SK-N-SH (cell line): ENCODE measurements around the gene RAB3D. TPM values are rescaled to one million over a fixed set of nuclear protein-coding genes. Genes with fewer than 3 reads are reported as not detected.

Experiments
- CTCF ChIA-PET: fragments of 300-600, 350-600 bp; formaldehyde crosslinking; extraction: SDS; loops from one replicate; lab custom pipeline; 2021; lab: Yijun Ruan, JAX
- POLR2A ChIA-PET: fragments of 350-600 bp; sonication (Branson Sonifier 250); formaldehyde crosslinking; extraction: SDS; loops from one replicate; lab custom pipeline; 2020; ENCODE audit warnings: antibody characterized with exemption, inconsistent platforms; lab: Yijun Ruan, JAX
- DNase-seq: peaks from one replicate; pipeline ENCODE4 v3.0.0; 2012
- H2AFZ ChIP-seq: fragments of 200-600 bp; sonication (generic); 2 replicates; pipeline ENCODE4 v1.8.1; 2016; ENCODE audit warnings: antibody characterized with exemption, mild to moderate bottlenecking, low read depth
- H3F3A ChIP-seq: fragments of 200-600 bp; sonication (generic); replicated peaks from 2 replicates; pipeline ENCODE3; 2016; ENCODE audit warnings: antibody characterized with exemption, mild to moderate bottlenecking; ENCODE audit not compliant: insufficient read depth
- H3K27ac ChIP-seq, 2 experiments: fragments of 200-500 bp in 1 of 2; fragments of 200-600 bp in 1 of 2; sonication (Bioruptor generic) in 1 of 2; sonication (generic), shearing (Covaris generic) in 1 of 2; 2 replicates each; pipeline versions ENCODE4 v1.5.1 to v1.6.1; 2014 to 2016; ENCODE audit warnings: low read depth in 2 of 2, inconsistent platforms in 1 of 2, low read length in 1 of 2, mild to moderate bottlenecking in 1 of 2, mixed read lengths in 1 of 2
- H3K27me3 ChIP-seq: fragments of 200-600 bp; sonication (generic), shearing (Covaris generic); 2 replicates; pipeline ENCODE4 v1.6.1; 2016; ENCODE audit warnings: mixed run types; ENCODE audit not compliant: insufficient read depth
- H3K36me3 ChIP-seq, 2 experiments: fragments of 200-500 bp in 1 of 2; fragments of 200-600 bp in 1 of 2; sonication (Bioruptor generic) in 1 of 2; sonication (generic) in 1 of 2; replicated peaks in 1 of 2; 2 replicates each; pipeline versions ENCODE3 to v1.5.1; 2014 to 2016; ENCODE audit warnings: low read length in 1 of 2, mild to moderate bottlenecking in 1 of 2; ENCODE audit not compliant: insufficient read depth in 2 of 2, control insufficient read depth in 1 of 2
- H3K4me1 ChIP-seq, 2 experiments: fragments of 200-500 bp in 1 of 2; fragments of 200-600 bp in 1 of 2; sonication (Bioruptor generic) in 1 of 2; sonication (generic), shearing (Covaris generic) in 1 of 2; 2 replicates each; pipeline versions ENCODE4 v1.5.1 to v1.6.1; 2014 to 2016; ENCODE audit warnings: low read depth in 1 of 2, low read length in 1 of 2, mixed run types in 1 of 2; ENCODE audit not compliant: insufficient read depth in 2 of 2, control insufficient read depth in 1 of 2
- H3K4me2 ChIP-seq: fragments of 200-600 bp; sonication (generic), shearing (Covaris generic); 2 replicates; pipeline ENCODE4 v1.6.1; 2017; ENCODE audit warnings: mixed run types
- H3K4me3 ChIP-seq, 2 experiments: fragments of 200-500 bp in 1 of 2; fragments of 200-600 bp in 1 of 2; sonication (Bioruptor generic) in 1 of 2; sonication (generic), shearing (Covaris generic) in 1 of 2; 2 replicates each; pipeline versions ENCODE4 v1.5.1 to v1.8.1; 2014 to 2016; ENCODE audit warnings: low read depth in 2 of 2, inconsistent platforms in 1 of 2, low read length in 1 of 2, mild to moderate bottlenecking in 1 of 2, mixed read lengths in 1 of 2, moderate library complexity in 1 of 2
- H3K79me2 ChIP-seq: fragments of 200-600 bp; sonication (generic); 2 replicates; pipeline ENCODE4 v1.8.1; 2017; ENCODE audit warnings: mild to moderate bottlenecking; ENCODE audit not compliant: insufficient read depth
- H3K9ac ChIP-seq: fragments of 200-600 bp; sonication (generic); 2 replicates; pipeline ENCODE4 v1.6.1; 2017; ENCODE audit warnings: mixed run types
- H3K9me2 ChIP-seq: fragments of 200-600 bp; sonication (generic); 2 replicates; pipeline ENCODE4 v1.6.1; 2017; ENCODE audit warnings: mixed run types
- H3K9me3 ChIP-seq: fragments of 200-600 bp; sonication (generic); 2 replicates; pipeline ENCODE4 v1.6.1; 2017; ENCODE audit warnings: mixed run types, mild to moderate bottlenecking, moderate library complexity
- H4K20me1 ChIP-seq: fragments of 200-600 bp; sonication (generic); 2 replicates; pipeline ENCODE4 v1.6.1; 2017; ENCODE audit warnings: mild to moderate bottlenecking, mixed run types; ENCODE audit not compliant: insufficient read depth
- ELF1 ChIP-seq: IDR thresholded peaks from 2 replicates; pipeline ENCODE4 v1.4.0; 2012
- EZH2phosphoT487 ChIP-seq: fragments of 200-600 bp; sonication (generic); IDR thresholded peaks from 2 replicates; pipeline ENCODE4 v1.6.1; 2017; ENCODE audit warnings: low read depth, mixed run types, mild to moderate bottlenecking, antibody characterized with exemption, moderate library complexity, borderline replicate concordance
- FOSL2 ChIP-seq: IDR thresholded peaks from 2 replicates; pipeline ENCODE4 v1.4.0; 2012; ENCODE audit warnings: low read depth, mild to moderate bottlenecking, moderate library complexity, borderline replicate concordance
- FOXJ3 ChIP-seq: sonication (generic); formaldehyde crosslinking; IDR thresholded peaks from 2 replicates; pipeline ENCODE4 v1.5.1; 2020; ENCODE audit warnings: mild to moderate bottlenecking, missing genetic modification reagents
- GABPA ChIP-seq: IDR thresholded peaks from 2 replicates; pipeline ENCODE4 v1.4.0; 2012; ENCODE audit warnings: low read depth, mild to moderate bottlenecking
- MEF2A ChIP-seq: IDR thresholded peaks from 2 replicates; pipeline ENCODE4 v1.4.0; 2012; ENCODE audit warnings: low read depth, borderline replicate concordance
- MXI1 ChIP-seq: IDR thresholded peaks from 2 replicates; pipeline ENCODE4 v1.6.1; 2012; ENCODE audit warnings: mild to moderate bottlenecking, low read depth, low read length, improper control_type of control experiment
- NRF1 ChIP-seq: IDR thresholded peaks from 2 replicates; pipeline ENCODE4 v1.6.1; 2012; ENCODE audit warnings: low read depth, mild to moderate bottlenecking, low read length
- POLR2AphosphoS5 ChIP-seq: IDR thresholded peaks from 2 replicates; pipeline ENCODE4 v1.6.1; 2012; ENCODE audit warnings: low read depth, low read length
- RCOR1 ChIP-seq: fragments of 150-350 bp; IDR thresholded peaks from 2 replicates; pipeline ENCODE4 v1.6.1; 2017; ENCODE audit warnings: antibody characterized with exemption, low read length
- REST ChIP-seq: IDR thresholded peaks from 2 replicates; pipeline ENCODE4 v1.6.1; 2012; ENCODE audit warnings: mild to moderate bottlenecking, low read depth, low read length, moderate library complexity
- RXRA ChIP-seq: IDR thresholded peaks from 2 replicates; pipeline ENCODE4 v1.4.0; 2012; ENCODE audit warnings: low read depth, mild to moderate bottlenecking, borderline replicate concordance
- SMC3 ChIP-seq: IDR thresholded peaks from 2 replicates; pipeline ENCODE4 v1.6.1; 2012; ENCODE audit warnings: low read depth, low read length, improper control_type of control experiment
- TCF12 ChIP-seq: IDR thresholded peaks from 2 replicates; pipeline ENCODE4 v1.4.0; 2012
- YY1 ChIP-seq: IDR thresholded peaks from 2 replicates; pipeline ENCODE4 v1.4.0; 2012; ENCODE audit warnings: low read depth, mild to moderate bottlenecking
- ZBTB33 ChIP-seq: IDR thresholded peaks from 2 replicates; pipeline ENCODE4 v1.4.0; 2012; ENCODE audit warnings: low read depth, borderline replicate concordance
- WGBS: methylation state at CpG from one replicate; pipeline ENCODE4 v1.1.6; 2017; ENCODE audit warnings: low lambda C conversion rate; 5-methylcytosine and 5-hydroxymethylcytosine counted together
- polyA plus RNA-seq, 3 experiments: library from polyadenylated mRNA; depleted of rRNA; stranded (reverse); fragments of >200 nt; gene quantifications; 2 replicates each; pipeline ENCODE4 v1.2.3, GENCODE V29; 2012
- TF ChIP-seq, protein P1 (sequence below): fragments of 200-600 bp; sonication (generic); IDR thresholded peaks from 2 replicates; pipeline ENCODE4 v1.6.1; 2017; ENCODE audit warnings: antibody characterized with exemption, mild to moderate bottlenecking, moderate library complexity

RAB3D gene
- polyA plus RNA-seq, 1 of the 3 experiments (the other 2 are of a cell fraction): 27.0 TPM

GRCh38 chr19:11295180-11295579 is 44.3 kb downstream of the RAB3D start:
- Histone ChIP-seq H3K36me3 (no peaks in the 10 kb centered on the region), H3K27ac (no peak overlapping the region), H3K4me1 (peaks cover 0 to 3% of the 10 kb centered on the region in 2 experiments; a peak in 1 of 4 replicates), H2AFZ (no peak overlapping the region), H3K9me3 (no peaks in the 10 kb centered on the region), H4K20me1 (no peaks in the 10 kb centered on the region), H3K9me2 (no peaks in the 10 kb centered on the region), H3K9ac (no peak overlapping the region), H3K4me2 (no peak overlapping the region), H3F3A (peaks cover 4% of the 10 kb centered on the region), H3K79me2 (no peaks in the 10 kb centered on the region), H3K27me3 (no peaks in the 10 kb centered on the region), H3K4me3 (no peak overlapping the region)
- CTCF ChIA-PET: interaction anchor here (0.8 to 5.1 kb wide), 10 partner anchors 8 to 186 kb away, joined by 3 to 66 read pairs (median 6); partner anchors contain the start of genes CCDC159, ELAVL3, RGL3 and SWSAP1
- POLR2A ChIA-PET: interaction anchor here (1.0 kb wide), 1 partner anchor 185 kb away, joined by 3 read pairs; the partner anchor contains the start of gene ELAVL3
- TF ChIP-seq ZBTB33 (no peak), ELF1 (no peak), YY1 (no peak), FOSL2 (no peak), FOXJ3 (CRISPR knock-in tag) (no peak), MEF2A (no peak)
- 86% methylated on average over 4 of the region's 4 CpGs for WGBS
- DNase-seq: no peak

GRCh38 chr19:11293433-11294389 is 45.7 kb downstream of the RAB3D start:
- peak; percentile 96 for DNase-seq
- ChIA-PET POLR2A (interaction anchor here (0.6 to 1.4 kb wide), 10 partner anchors 51 to 237 kb away, joined by 3 to 11 read pairs (median 3); partner anchors contain the start of genes CCDC159, SWSAP1 and TMEM205), CTCF (interaction anchor here (0.6 to 5.1 kb wide), 49 partner anchors 9 to 1375 kb away, joined by 3 to 66 read pairs (median 4); partner anchors contain the start of genes CCDC159, ELAVL3, EPOR and ODAD3)
- Histone ChIP-seq H3K27me3 (no peaks in the 10 kb centered on the region), H3K79me2 (no peaks in the 10 kb centered on the region), H4K20me1 (no peaks in the 10 kb centered on the region), H3K4me3 (peak overlapping the region; percentile 24 to 55; a peak in 3 of 4 replicates), H3K4me1 (peaks cover 0 to 3% of the 10 kb centered on the region in 2 experiments; a peak in 1 of 4 replicates), H3F3A (peaks cover 4% of the 10 kb centered on the region), H3K4me2 (peak overlapping the region; percentile 42; the same call in 1 of the 2 replicates), H3K9me3 (no peaks in the 10 kb centered on the region), H3K9me2 (no peaks in the 10 kb centered on the region), H3K9ac (no peak overlapping the region), H2AFZ (peak overlapping the region; percentile 97), H3K36me3 (no peaks in the 10 kb centered on the region), H3K27ac (peak overlapping the region; percentile 44 to 75; a peak in 3 of 4 replicates)
- WGBS: 14% methylated on average over 26 of the region's 41 CpGs
- peak; percentile 5; the same call in 1 of the 2 replicates for TF ChIP-seq NRF1
- peak; percentile 29; the same call in 1 of the 2 replicates for TF ChIP-seq REST
- TF ChIP-seq EZH2phosphoT487: no peak
- TF ChIP-seq YY1: 0 out of 2 replicates have a peak, but pooled peaks have one; percentile 29
- no peak for TF ChIP-seq ELF1
- TF ChIP-seq POLR2AphosphoS5: peak; percentile 75
- TF ChIP-seq, protein P1, sequence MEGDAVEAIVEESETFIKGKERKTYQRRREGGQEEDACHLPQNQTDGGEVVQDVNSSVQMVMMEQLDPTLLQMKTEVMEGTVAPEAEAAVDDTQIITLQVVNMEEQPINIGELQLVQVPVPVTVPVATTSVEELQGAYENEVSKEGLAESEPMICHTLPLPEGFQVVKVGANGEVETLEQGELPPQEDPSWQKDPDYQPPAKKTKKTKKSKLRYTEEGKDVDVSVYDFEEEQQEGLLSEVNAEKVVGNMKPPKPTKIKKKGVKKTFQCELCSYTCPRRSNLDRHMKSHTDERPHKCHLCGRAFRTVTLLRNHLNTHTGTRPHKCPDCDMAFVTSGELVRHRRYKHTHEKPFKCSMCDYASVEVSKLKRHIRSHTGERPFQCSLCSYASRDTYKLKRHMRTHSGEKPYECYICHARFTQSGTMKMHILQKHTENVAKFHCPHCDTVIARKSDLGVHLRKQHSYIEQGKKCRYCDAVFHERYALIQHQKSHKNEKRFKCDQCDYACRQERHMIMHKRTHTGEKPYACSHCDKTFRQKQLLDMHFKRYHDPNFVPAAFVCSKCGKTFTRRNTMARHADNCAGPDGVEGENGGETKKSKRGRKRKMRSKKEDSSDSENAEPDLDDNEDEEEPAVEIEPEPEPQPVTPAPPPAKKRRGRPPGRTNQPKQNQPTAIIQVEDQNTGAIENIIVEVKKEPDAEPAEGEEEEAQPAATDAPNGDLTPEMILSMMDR: peak; percentile 98
- TF ChIP-seq SMC3: peak; percentile 91
- TF ChIP-seq GABPA: peak; percentile 66
- TF ChIP-seq RXRA: no peak
- TF ChIP-seq MXI1: peak; percentile 74; the same call in 1 of the 2 replicates
- TF ChIP-seq TCF12: 0 out of 2 replicates have a peak, but pooled peaks have one; percentile 8
- TF ChIP-seq RCOR1: 0 out of 2 replicates have a peak, but pooled peaks have one; percentile 45
